ENCODE results near the gene RPS21. TPM values are rescaled to one million over a fixed set of nuclear protein-coding genes. Genes with fewer than 3 reads are reported as not detected.

RPS21 gene
- total and polyA plus RNA-seq, 2 of the 13 experiments (the other 11 are each of a cell fraction or from before 2014, with no cell fraction given), result 2,647 to 11,063 TPM

- TF ChIP-seq ZMYM2 (CRISPR knock-in tag; IDR thresholded peaks at IDR 0.05) (peak; percentile 74; the same call in 1 of the 2 replicates), ZNF883 (CRISPR knock-in tag; IDR thresholded peaks at IDR 0.05; ENCODE audit: not compliant biosample characterization) (peak; percentile 63), ZNF333 (CRISPR knock-in tag; IDR thresholded peaks at IDR 0.05; ENCODE audit: borderline replicate concordance) (0 out of 2 replicates have a peak, but pooled peaks have one; percentile 49), ZNF674 (CRISPR knock-in tag; IDR thresholded peaks at IDR 0.05; ENCODE audit: low read depth) (peak; percentile 40; the same call in 1 of the 2 replicates), ATF7 (IDR thresholded peaks at IDR 0.05) (no peak), ATF7 (CRISPR knock-in tag; IDR thresholded peaks at IDR 0.05) (peak; percentile 90), YEATS2 (CRISPR knock-in tag; IDR thresholded peaks at IDR 0.05; ENCODE audit: borderline replicate concordance) (peak; percentile 98), NFRKB (IDR thresholded peaks at IDR 0.05) (no peak), EZH2 (conservative IDR thresholded peaks at IDR 0.05; ENCODE audit: low read depth, low read length) (no peak), ZBTB26 (CRISPR knock-in tag; IDR thresholded peaks at IDR 0.05; ENCODE audit: borderline replicate concordance) (peak; percentile 79; the same call in 1 of the 2 replicates), ZNF343 (CRISPR knock-in tag; IDR thresholded peaks at IDR 0.05) (no peak; the same call in 1 of the 2 replicates), RARA (CRISPR knock-in tag; IDR thresholded peaks at IDR 0.05) (peak; percentile 22; the same call in 1 of the 2 replicates), SRSF9 (IDR thresholded peaks at IDR 0.05; ENCODE audit: borderline replicate concordance, insufficient read depth, low read depth, low read length, poor library complexity, severe bottlenecking) (no peak), TAF15 (IDR thresholded peaks at IDR 0.05; ENCODE audit: low read depth, low read length, poor library complexity, severe bottlenecking) (peak; percentile 93), ZNF83 (CRISPR knock-in tag; IDR thresholded peaks at IDR 0.05; ENCODE audit: borderline replicate concordance) (peak; percentile 98), KLF12 (CRISPR knock-in tag; IDR thresholded peaks at IDR 0.05; ENCODE audit: borderline replicate concordance) (no peak; the same call in 1 of the 2 replicates), FOXK1 (CRISPR knock-in tag; IDR thresholded peaks at IDR 0.05; ENCODE audit: borderline replicate concordance, low read depth) (peak; percentile 95), SNAPC4 (CRISPR knock-in tag; IDR thresholded peaks at IDR 0.05) (no peak), PLRG1 (conservative IDR thresholded peaks at IDR 0.05) (no peak), ZNF598 (CRISPR knock-in tag; IDR thresholded peaks at IDR 0.05; ENCODE audit: borderline replicate concordance) (no peak), JUND (CRISPR knock-in tag; IDR thresholded peaks at IDR 0.05) (no peak), ZNF766 (CRISPR knock-in tag; IDR thresholded peaks at IDR 0.05; ENCODE audit: borderline replicate concordance) (no peak; the same call in 1 of the 2 replicates), ZBTB3 (CRISPR knock-in tag; IDR thresholded peaks at IDR 0.05; ENCODE audit: borderline replicate concordance, low read depth) (no peak; the same call in 1 of the 2 replicates), POLR2AphosphoS2 (IDR thresholded peaks at IDR 0.05; ENCODE audit: low read depth, low read length) (0 out of 2 replicates have a peak, but pooled peaks have one; percentile 58)
Observed at GRCh38 chr20:62386383-62387218, at the start of gene RPS21 (continued).

All from HepG2 (cell line).